Left ventricle myocardium inferior (tissue), 1 donor: ENCODE data around the gene DELE1. TPM values are rescaled to one million over a fixed set of nuclear protein-coding genes. Genes with fewer than 3 reads are reported as not detected.
"Not testable (repeated sequence)": the region's sequence is repeated elsewhere in the genome, so short reads cannot be mapped to it uniquely, and the experiment has no call there.

Source experiments
- DNase-seq: peaks from one replicate; pipeline ENCODE4 v3.0.0-alpha.2; 2020
- H3K27ac ChIP-seq: fragments of 200-600 bp; replicated peaks from 2 replicates; pipeline ENCODE4 v1.8.0; 2021
- H3K27me3 ChIP-seq: fragments of 200-600 bp; 2 replicates; pipeline ENCODE4 v1.8.0; 2021; ENCODE audit warnings: low read depth
- H3K36me3 ChIP-seq: fragments of 200-600 bp; 2 replicates; pipeline ENCODE4 v1.8.0; 2021
- H3K4me1 ChIP-seq: fragments of 200-600 bp; 2 replicates; pipeline ENCODE4 v1.8.0; 2021
- H3K4me3 ChIP-seq: fragments of 200-600 bp; 2 replicates; pipeline ENCODE4 v1.8.0; 2021; ENCODE audit warnings: mild to moderate bottlenecking, moderate library complexity
- H3K9me3 ChIP-seq: fragments of 200-600 bp; replicated peaks from 2 replicates; pipeline ENCODE4 v1.8.0; 2021
- intact Hi-C: fragments of 100-400 bp; cut with micrococcal nuclease; formaldehyde crosslinking; loops from one replicate; pipeline ENCODE4 v1.11.0; 2022
- total RNA-seq: library from RNA; stranded (reverse); fragmentation: NEBNext Ultra II Directional; extraction: Animal tissue kit (Norgen Biotek cat#: 25700); gene quantifications from one replicate; pipeline ENCODE4 v1.2.1, GENCODE V29; 2021
- TF ChIP-seq, protein P1 (sequence below): fragments of 200-600 bp; IDR thresholded peaks from 2 replicates; pipeline ENCODE4 v1.8.0; 2021; ENCODE audit warnings: antibody characterized with exemption, mild to moderate bottlenecking, borderline replicate concordance
- donor health status: DM: no; HTN: yes; CAD: no; lungs with severe emphysema.

Gene DELE1
- total RNA-seq, 1 donor from 2014 or later = 125 TPM

DNA sequence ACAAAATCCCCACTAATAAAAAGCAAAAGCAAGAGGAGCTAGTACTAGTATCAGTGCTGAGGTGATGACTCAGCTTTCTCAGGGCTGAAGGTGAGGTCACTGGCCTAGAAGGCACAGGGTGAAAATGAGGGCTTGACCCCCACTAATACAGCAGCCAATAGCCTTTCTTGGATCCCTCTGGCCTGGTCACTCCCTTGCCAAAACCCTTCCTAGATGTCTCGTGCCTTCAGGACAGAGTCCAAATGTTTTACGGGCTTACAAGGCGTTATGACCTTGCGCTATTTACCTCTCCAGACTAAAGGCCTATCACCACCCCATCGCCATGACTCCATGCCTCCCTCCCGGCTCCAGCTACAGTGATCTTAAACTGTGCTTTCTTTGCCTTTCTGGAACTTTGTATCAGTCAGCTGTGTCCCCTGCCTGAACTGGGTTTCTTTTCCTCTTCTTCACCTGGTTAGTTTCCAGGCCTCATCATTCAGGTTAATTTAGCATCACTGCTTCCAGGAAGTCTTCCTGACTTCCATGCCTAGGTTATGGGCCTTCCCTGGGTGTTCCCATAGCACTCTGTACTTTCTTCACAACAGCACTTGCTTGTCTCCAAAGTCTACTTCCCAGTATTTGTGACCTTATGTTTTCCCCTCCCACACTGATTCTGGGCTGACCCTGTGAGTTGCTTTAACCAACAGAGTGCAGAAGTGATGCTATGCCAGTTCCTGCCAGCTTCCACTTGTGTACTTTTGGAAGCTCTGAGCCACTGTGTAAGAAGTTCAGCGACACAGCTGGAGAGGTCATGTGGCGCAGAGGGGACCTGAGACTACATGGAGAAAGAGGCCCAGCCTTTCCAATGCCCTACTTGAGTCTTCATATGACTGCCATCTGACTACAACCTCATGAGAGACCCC is 4.2 kb upstream of the DELE1 start:
- intact Hi-C loops = loop anchor here (10.0 kb wide), 1 partner anchor 45 kb away; the partner anchor contains the start of gene RNF14
- no peaks in the 10 kb centered on the region for H3K27me3 ChIP-seq
- TF ChIP-seq, protein P1, sequence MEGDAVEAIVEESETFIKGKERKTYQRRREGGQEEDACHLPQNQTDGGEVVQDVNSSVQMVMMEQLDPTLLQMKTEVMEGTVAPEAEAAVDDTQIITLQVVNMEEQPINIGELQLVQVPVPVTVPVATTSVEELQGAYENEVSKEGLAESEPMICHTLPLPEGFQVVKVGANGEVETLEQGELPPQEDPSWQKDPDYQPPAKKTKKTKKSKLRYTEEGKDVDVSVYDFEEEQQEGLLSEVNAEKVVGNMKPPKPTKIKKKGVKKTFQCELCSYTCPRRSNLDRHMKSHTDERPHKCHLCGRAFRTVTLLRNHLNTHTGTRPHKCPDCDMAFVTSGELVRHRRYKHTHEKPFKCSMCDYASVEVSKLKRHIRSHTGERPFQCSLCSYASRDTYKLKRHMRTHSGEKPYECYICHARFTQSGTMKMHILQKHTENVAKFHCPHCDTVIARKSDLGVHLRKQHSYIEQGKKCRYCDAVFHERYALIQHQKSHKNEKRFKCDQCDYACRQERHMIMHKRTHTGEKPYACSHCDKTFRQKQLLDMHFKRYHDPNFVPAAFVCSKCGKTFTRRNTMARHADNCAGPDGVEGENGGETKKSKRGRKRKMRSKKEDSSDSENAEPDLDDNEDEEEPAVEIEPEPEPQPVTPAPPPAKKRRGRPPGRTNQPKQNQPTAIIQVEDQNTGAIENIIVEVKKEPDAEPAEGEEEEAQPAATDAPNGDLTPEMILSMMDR = no peak
- H3K9me3 ChIP-seq = no peaks in the 10 kb centered on the region
- DNase-seq = no peak
- peaks cover 22% of the 10 kb centered on the region for H3K4me1 ChIP-seq
- H3K36me3 ChIP-seq = no peaks in the 10 kb centered on the region
- no peak overlapping the region for H3K4me3 ChIP-seq
- H3K27ac ChIP-seq = no peak overlapping the region

- DNase-seq = no peak
- intact Hi-C loops = no loop called here
Measured at GRCh38 chr5:141920771-141921170, 2.9 kb upstream of the DELE1 start.

DNA sequence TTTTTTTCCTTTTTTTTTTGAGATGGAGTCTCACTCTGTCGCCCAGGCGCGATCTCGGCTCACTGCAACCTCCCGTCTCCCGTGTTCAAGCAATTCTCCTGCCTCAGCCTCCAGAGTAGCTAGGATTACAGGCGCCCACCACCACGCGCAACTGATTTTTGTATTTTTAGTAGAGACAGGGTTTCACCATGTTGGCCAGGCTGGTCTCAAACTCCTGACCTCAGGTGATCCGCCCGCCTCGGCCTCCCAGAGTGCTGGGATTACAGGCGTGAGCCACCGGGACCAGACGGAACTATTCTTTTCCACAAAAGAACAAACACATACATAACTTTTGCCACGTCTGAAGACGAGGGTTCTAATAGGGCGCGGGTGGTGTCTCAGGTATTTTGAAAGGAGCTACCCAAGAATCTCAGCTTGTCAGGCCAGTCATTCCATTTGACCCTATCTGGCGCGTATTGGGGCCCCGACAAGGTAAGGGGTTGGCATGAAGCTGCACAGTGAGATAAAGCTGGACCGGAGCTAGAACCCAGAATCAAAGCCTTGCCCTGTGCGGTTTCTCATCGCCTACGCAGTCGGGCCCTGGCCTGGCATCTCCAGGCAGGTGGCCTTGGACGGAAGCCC is 734 bp upstream of the DELE1 start:
- Histone ChIP-seq H3K27ac (peak overlapping the region; percentile 97), H3K4me3 (peak overlapping the region; percentile 76), H3K4me1 (peaks cover 49% of the 10 kb centered on the region), H3K36me3 (peaks cover 33% of the 10 kb centered on the region)
- H3K9me3 ChIP-seq, intact Hi-C loops, DNase-seq, H3K27me3 ChIP-seq: not testable (repeated sequence)

More at GRCh38 chr5:141920771-141921170, 2.9 kb upstream of the DELE1 start:
- Histone ChIP-seq H3K27me3 (no peaks in the 10 kb centered on the region), H3K36me3 (peaks cover 12% of the 10 kb centered on the region), H3K9me3 (no peaks in the 10 kb centered on the region), H3K4me1 (peaks cover 32% of the 10 kb centered on the region), H3K4me3 (no peak overlapping the region), H3K27ac (no peak overlapping the region)
- TF ChIP-seq, protein P1 = no peak

GRCh38 chr5:141926434-141926833 is 2.8 kb downstream of the DELE1 start:
- Histone ChIP-seq H3K36me3 (peaks cover 68% of the 10 kb centered on the region), H3K9me3 (no peaks in the 10 kb centered on the region), H3K27me3 (no peaks in the 10 kb centered on the region), H3K4me3 (no peak overlapping the region), H3K4me1 (peaks cover 72% of the 10 kb centered on the region), H3K27ac (peak overlapping the region; percentile 76)
- TF ChIP-seq, protein P1 = no peak
- DNase-seq = no peak
- intact Hi-C loops = no loop called here

- Histone ChIP-seq H3K4me3 (no peak overlapping the region), H3K27me3 (no peaks in the 10 kb centered on the region), H3K27ac (peak overlapping the region; percentile 76), H3K4me1 (peaks cover 65% of the 10 kb centered on the region), H3K9me3 (no peaks in the 10 kb centered on the region), H3K36me3 (peaks cover 84% of the 10 kb centered on the region)
- DNase-seq = no peak
- intact Hi-C loops = no loop called here
- TF ChIP-seq, protein P1 = no peak
Measured at GRCh38 chr5:141928051-141928450, 4.4 kb downstream of the DELE1 start.
